Transverse colon (tissue), 4 donors: ENCODE data around the gene PIAS4.

Experiments
- CTCF ChIP-seq, 5 experiments: fragments of 200-600 bp in 3 of 5; fragments of 450-650 bp in 2 of 5; sonication (generic) in 3 of 5; IDR thresholded peaks; 1 replicate in 2 of 5; 2 replicates in 3 of 5; pipeline ENCODE4 v1.5.1; 2016 to 2017; ENCODE audit warnings: antibody characterized with exemption in 5 of 5, inconsistent platforms in 3 of 5, mild to moderate bottlenecking in 2 of 5, moderate library complexity in 1 of 5
- EP300 ChIP-seq: sonication (generic); formaldehyde crosslinking; IDR thresholded peaks from one replicate; pipeline ENCODE4 v1.6.1; 2017; ENCODE audit warnings: antibody characterized with exemption, low read depth
- POLR2A ChIP-seq: fragments of 450-650 bp; IDR thresholded peaks from one replicate; pipeline ENCODE4 v1.6.1; 2016; ENCODE audit warnings: antibody characterized with exemption, mild to moderate bottlenecking, moderate library complexity
- POLR2AphosphoS5 ChIP-seq, 3 donors: sonication (generic); formaldehyde crosslinking; IDR thresholded peaks; one replicate each; pipeline ENCODE4 v1.6.1; 2016; ENCODE audit warnings: antibody characterized with exemption in 3 of 3

- no peak for TF ChIP-seq CTCF (IDR thresholded peaks at IDR 0.05)
- TF ChIP-seq POLR2A, result no peak
- TF ChIP-seq EP300, result no peak
- TF ChIP-seq POLR2AphosphoS5 (IDR thresholded peaks at IDR 0.05), result peak; percentile 29 to 70 (median 51)
These were observed 41.2 kb upstream of the PIAS4 start for GRCh38 chr19:3966051-3967017.
